Uterus (tissue), 2 donors: ENCODE measurements around the gene BDH2.

Experiments used
- CTCF ChIP-seq, 4 experiments: fragments of 200-600 bp in 2 of 4; fragments of 450-650 bp in 2 of 4; sonication (generic) in 2 of 4; IDR thresholded peaks; one replicate each; pipeline ENCODE4 v1.5.1; 2016 to 2019; ENCODE audit warnings: antibody characterized with exemption in 4 of 4, mild to moderate bottlenecking in 2 of 4, moderate library complexity in 1 of 4
- POLR2A ChIP-seq, 2 donors: fragments of 450-650 bp; IDR thresholded peaks; one replicate each; pipeline ENCODE4 v1.6.1; 2016; ENCODE audit warnings: antibody characterized with exemption in 2 of 2, mild to moderate bottlenecking in 1 of 2, moderate library complexity in 1 of 2

DNA sequence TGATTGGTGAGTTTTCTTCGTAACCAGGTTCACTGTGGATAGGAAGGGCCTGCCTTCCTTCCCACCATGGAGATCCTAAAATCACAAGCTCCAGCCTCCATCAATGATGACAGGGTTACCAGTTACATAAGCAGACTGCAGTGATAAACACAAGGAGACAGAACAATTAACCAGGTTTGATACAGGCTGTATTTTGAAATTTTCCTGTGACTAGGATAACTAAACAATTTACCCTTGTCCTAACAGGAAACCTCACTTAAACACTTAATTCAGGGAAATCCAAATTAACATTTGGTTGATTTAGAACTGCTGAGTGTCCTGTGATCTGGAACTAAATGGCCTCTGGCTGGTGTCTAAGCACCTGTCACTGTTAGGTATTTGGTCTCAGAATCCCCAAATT lies 20.0 kb downstream of the BDH2 start:
- no peak for TF ChIP-seq CTCF (IDR thresholded peaks at IDR 0.05)
- TF ChIP-seq POLR2A (IDR thresholded peaks at IDR 0.05), result no peak
